Measurements from ENCODE around the gene ZCCHC24. TPM values are rescaled to one million over a fixed set of nuclear protein-coding genes. Genes with fewer than 3 reads are reported as not detected.

The ZCCHC24 gene
- total and polyA plus RNA-seq, 3 donors from 2014 or later, result 27.7 to 38.6 (median 31.3) TPM

DNA sequence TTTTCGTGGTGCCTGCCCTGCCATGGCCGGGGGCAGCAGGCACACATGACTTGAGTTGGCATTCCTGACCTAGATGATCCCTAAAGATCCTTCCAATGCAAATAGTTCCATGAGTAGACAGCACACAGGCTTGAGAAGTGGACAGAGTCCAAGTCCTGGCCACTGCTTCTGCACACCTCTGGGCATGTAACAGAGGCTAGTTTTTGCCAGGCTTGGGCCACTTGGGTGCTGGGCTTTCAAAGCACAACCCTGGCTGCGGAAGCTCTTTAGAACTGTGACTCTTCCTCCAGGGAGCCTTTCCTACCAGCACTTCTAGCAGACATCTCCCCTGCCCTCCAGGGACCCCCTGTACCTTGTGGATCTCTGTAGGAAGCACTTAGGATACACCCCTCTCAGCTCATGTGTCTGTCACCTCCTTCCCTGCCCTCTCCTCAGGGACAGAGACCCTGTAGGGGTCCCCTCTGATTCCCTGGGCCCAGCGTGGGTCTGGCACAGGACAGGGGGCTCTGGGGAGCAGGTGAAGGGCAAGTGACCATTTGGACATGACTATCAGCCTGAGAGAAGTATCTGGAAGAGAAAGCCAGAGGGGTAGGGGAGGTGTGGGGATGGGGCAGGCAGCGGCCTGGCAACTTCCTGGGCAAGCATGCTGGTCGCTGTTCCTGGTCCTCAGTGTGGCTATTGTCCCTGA is 36.2 kb downstream of the ZCCHC24 start:
- Histone ChIP-seq H3K4me1 (no peaks in the 10 kb centered on the region), H3K4me3 (no peak overlapping the region), H3K27me3 (no peaks in the 10 kb centered on the region), H3K36me3 (ENCODE audit: low read depth, missing control alignments) (no peaks in the 10 kb centered on the region), H3K9me3 (no peaks in the 10 kb centered on the region), H3K27ac (peak overlapping the region in 1 of 2 donors; percentile 18)
- TF ChIP-seq CTCF (IDR thresholded peaks at IDR 0.05) (no peak), POLR2A (IDR thresholded peaks at IDR 0.05) (no peak)
- WGBS, 2 donors, result 89 to 97% methylated on average over 4 to 6 of the region's 6 CpGs
- intact Hi-C loops (cut with DNase I; ENCODE audit: low total_unique reads), result loop anchor here (10.0 kb wide), 1 partner anchor 56 kb away; no protein-coding TSS in a partner anchor
- no peak for DNase-seq

GRCh38 chr10:79407811-79408795 is 37.3 kb downstream of the ZCCHC24 start:
- intact Hi-C loops (cut with DNase I; ENCODE audit: low total_unique reads), result loop anchor here (10.0 kb wide), 1 partner anchor 57 kb away; no protein-coding TSS in a partner anchor
- H3K36me3 ChIP-seq (ENCODE audit: low read depth, missing control alignments), result no peaks in the 10 kb centered on the region
- no peak overlapping the region for H3K27ac ChIP-seq
- H3K9me3 ChIP-seq, result no peaks in the 10 kb centered on the region
- no peak overlapping the region for H3K4me3 ChIP-seq
- DNase-seq, result no peak
- H3K4me1 ChIP-seq, result no peaks in the 10 kb centered on the region
- H3K27me3 ChIP-seq, result no peaks in the 10 kb centered on the region
- no peak for TF ChIP-seq CTCF (IDR thresholded peaks at IDR 0.05)
- no peak for TF ChIP-seq POLR2A (IDR thresholded peaks at IDR 0.05)
- WGBS, 2 donors, result 61 to 73% methylated on average over 8 to 17 of the region's 17 CpGs

DNA sequence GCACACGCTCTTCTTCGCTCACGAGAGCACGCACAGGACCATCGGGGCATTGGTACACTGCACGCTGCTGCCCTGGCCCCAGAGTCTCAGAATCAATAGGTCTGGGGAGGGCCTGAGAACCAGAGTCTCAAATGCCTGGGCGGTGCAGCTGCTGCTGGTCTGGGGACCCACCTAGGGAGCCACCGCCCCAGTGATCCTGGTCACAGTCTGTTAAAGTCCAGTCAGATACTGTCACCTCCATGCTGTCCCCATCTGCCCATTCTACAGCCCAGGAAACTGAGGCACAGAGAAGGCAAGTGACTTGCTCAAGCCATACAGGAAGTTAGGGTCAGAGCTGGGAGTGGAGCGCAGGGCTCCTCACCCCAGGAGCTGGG is 38.0 kb downstream of the ZCCHC24 start:
- intact Hi-C loops (cut with DNase I; ENCODE audit: low total_unique reads), result loop anchor here (10.0 kb wide), 1 partner anchor 57 kb away; no protein-coding TSS in a partner anchor
- H3K27ac ChIP-seq, result peak overlapping the region in 1 of 2 donors; percentile 37
- 60 to 82% methylated on average over 2 to 9 of the region's 9 CpGs for WGBS, 2 donors
- no peaks in the 10 kb centered on the region for H3K9me3 ChIP-seq
- DNase-seq, result no peak
- H3K27me3 ChIP-seq, result no peaks in the 10 kb centered on the region
- no peaks in the 10 kb centered on the region for H3K36me3 ChIP-seq (ENCODE audit: low read depth, missing control alignments)
- H3K4me3 ChIP-seq, result no peak overlapping the region
- TF ChIP-seq CTCF (IDR thresholded peaks at IDR 0.05) (no peak), POLR2A (IDR thresholded peaks at IDR 0.05) (no peak)
- no peaks in the 10 kb centered on the region for H3K4me1 ChIP-seq

DNA sequence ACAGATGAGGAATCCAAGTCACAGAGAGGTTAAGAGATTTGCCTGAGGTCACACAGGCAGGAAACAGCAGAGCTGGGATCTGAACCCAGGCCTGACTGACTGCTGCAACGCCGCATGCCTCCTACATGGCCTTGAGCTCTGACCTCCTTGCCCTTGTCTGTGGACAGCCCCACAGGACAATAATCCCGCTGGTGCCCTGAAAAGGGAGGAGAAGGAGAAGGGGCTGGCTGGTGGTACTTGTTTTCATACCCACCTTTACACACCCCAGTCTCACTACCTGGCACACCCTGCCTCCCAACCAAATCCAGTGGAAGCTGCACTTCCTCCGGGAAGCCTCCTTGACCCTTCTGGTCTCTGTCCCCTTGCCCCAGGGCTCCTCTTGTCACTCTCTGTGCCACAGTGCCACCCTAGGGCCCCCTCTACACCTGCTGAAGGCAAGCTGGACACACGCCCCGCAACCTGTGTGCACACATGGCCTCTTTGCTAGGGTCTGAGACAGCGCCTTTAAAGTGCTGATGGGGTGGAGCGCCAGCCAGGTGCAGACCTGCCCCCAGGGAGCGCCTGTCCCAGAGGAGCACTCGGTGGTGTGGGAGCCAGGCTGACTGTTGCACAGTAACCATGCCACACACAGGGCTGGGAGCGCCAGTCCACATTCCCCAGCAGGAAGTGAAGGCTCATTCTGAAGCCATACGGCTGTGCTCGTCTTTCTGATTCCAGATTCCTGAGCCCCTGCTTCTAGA is 38.6 kb downstream of the ZCCHC24 start:
- no peak for DNase-seq
- WGBS, 2 donors, result 75 to 81% methylated on average over 9 to 13 of the region's 13 CpGs
- no peaks in the 10 kb centered on the region for H3K4me1 ChIP-seq
- no peak overlapping the region for H3K4me3 ChIP-seq
- intact Hi-C loops (cut with DNase I; ENCODE audit: low total_unique reads), result loop anchor here (10.0 kb wide), 1 partner anchor 58 kb away; no protein-coding TSS in a partner anchor
- H3K27ac ChIP-seq, result peak overlapping the region in 1 of 2 donors; percentile 48
- no peaks in the 10 kb centered on the region for H3K9me3 ChIP-seq
- H3K27me3 ChIP-seq, result no peaks in the 10 kb centered on the region
- TF ChIP-seq CTCF (IDR thresholded peaks at IDR 0.05) (no peak), POLR2A (IDR thresholded peaks at IDR 0.05) (no peak)
- H3K36me3 ChIP-seq (ENCODE audit: low read depth, missing control alignments), result no peaks in the 10 kb centered on the region

All from testis (tissue), 3 donors.